ENCODE measurements around the gene SBK3. TPM values are rescaled to one million over a fixed set of nuclear protein-coding genes. Genes with fewer than 3 reads are reported as not detected.

The SBK3 gene
- polyA plus RNA-seq, 1 donor (not counting 4 experiments of a cell fraction or from before 2014, with no cell fraction given) = not detected

DNA sequence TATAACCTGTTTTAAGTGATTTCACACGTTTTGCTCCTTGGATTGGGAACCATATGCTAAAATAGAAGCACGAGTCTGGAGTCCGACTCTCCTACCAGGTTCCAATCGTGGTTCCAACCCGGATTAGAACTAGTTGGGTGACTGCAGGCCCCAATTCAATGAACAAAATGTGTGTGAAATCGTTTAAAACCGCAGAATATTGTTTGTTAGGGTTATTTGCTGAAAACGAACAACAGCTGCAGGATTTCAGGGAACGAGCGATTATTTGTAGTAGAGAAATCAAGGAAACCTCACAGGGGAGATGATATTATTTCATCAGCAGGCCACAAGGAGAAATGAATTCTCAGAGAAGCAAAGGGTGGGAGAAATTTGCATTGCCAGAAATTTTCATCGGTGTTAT is 40.4 kb downstream of the SBK3 start:
- Histone ChIP-seq H3K9me1 (ENCODE audit: control insufficient read depth, extremely low read depth, insufficient read depth, low read length) (no peaks in the 10 kb centered on the region), H3K79me2 (ENCODE audit: control insufficient read depth, insufficient read depth, low read length) (no peaks in the 10 kb centered on the region), H3K4me3 (ENCODE audit: control insufficient read depth in 2 of 3, extremely low read depth in 1 of 3, insufficient read depth in 2 of 3, low read depth in 1 of 3, low read length in 3 of 3) (no peak overlapping the region), H3K36me3 (ENCODE audit: control insufficient read depth in 2 of 2, extremely low read depth in 1 of 2, insufficient read depth in 2 of 2, low read length in 2 of 2) (no peaks in the 10 kb centered on the region), H3K9ac (ENCODE audit: control insufficient read depth, extremely low read depth, insufficient read depth, low read length) (no peak overlapping the region), H3K4me2 (ENCODE audit: control insufficient read depth, extremely low read depth, insufficient read depth, low read depth, low read length) (no peak overlapping the region), H3K9me3 (ENCODE audit: control insufficient read depth, low read depth, low read length) (no peaks in the 10 kb centered on the region), H3K27ac (ENCODE audit: control insufficient read depth, insufficient read depth, low read length) (no peak overlapping the region), H3K4me1 (ENCODE audit: control insufficient read depth, extremely low read depth, insufficient read depth, low read length) (no peaks in the 10 kb centered on the region), H4K20me1 (ENCODE audit: control insufficient read depth, extremely low read depth, insufficient read depth, low read length) (no peaks in the 10 kb centered on the region), H2AFZ (ENCODE audit: control insufficient read depth, low read length) (no peak overlapping the region), H3K27me3 (ENCODE audit: control insufficient read depth, extremely low read depth, insufficient read depth, low read length) (no peaks in the 10 kb centered on the region)
- DNase-seq (ENCODE audit: low read depth, low spot score) (no peak), FAIRE-seq (no peak)
- dilution Hi-C loops (cut with MboI; ENCODE audit: extremely low pct_ligation_motif_present, low sequenced_read_pairs) = no loop called here
- TF ChIP-seq, protein P1, sequence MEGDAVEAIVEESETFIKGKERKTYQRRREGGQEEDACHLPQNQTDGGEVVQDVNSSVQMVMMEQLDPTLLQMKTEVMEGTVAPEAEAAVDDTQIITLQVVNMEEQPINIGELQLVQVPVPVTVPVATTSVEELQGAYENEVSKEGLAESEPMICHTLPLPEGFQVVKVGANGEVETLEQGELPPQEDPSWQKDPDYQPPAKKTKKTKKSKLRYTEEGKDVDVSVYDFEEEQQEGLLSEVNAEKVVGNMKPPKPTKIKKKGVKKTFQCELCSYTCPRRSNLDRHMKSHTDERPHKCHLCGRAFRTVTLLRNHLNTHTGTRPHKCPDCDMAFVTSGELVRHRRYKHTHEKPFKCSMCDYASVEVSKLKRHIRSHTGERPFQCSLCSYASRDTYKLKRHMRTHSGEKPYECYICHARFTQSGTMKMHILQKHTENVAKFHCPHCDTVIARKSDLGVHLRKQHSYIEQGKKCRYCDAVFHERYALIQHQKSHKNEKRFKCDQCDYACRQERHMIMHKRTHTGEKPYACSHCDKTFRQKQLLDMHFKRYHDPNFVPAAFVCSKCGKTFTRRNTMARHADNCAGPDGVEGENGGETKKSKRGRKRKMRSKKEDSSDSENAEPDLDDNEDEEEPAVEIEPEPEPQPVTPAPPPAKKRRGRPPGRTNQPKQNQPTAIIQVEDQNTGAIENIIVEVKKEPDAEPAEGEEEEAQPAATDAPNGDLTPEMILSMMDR (optimal IDR thresholded peaks at IDR 0.05 in 1 of 3, IDR thresholded peaks at IDR 0.05 in 1 of 3, conservative IDR thresholded peaks at IDR 0.05 in 1 of 3; ENCODE audit: extremely low read depth in 1 of 3, insufficient read depth in 2 of 3, low read length in 3 of 3) = no peak
- TF ChIP-seq EZH2 (IDR thresholded peaks at IDR 0.05; ENCODE audit: low read length) = no peak

DNA sequence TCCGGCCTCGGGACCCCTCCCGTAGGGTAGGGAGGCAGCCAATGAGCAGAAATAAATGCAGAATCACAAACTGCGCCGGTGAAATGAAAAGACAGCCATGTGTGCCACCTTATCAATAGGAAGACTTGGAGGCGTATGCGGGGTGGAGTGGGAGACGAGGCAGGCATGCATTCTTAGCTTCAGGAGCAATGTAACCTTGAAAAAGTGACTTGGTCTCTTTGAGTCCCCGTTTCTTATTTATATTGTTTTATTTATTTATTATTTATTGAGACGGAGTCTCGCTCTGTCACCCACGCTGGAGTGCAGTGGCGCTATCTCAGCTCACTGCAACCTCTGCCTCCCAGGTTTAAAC is 41.1 kb downstream of the SBK3 start:
- TF ChIP-seq, protein P1 (optimal IDR thresholded peaks at IDR 0.05 in 1 of 3, IDR thresholded peaks at IDR 0.05 in 1 of 3, conservative IDR thresholded peaks at IDR 0.05 in 1 of 3; ENCODE audit: extremely low read depth in 1 of 3, insufficient read depth in 2 of 3, low read length in 3 of 3) = no peak
- TF ChIP-seq EZH2 (IDR thresholded peaks at IDR 0.05; ENCODE audit: low read length) = no peak
- Histone ChIP-seq H3K9me1 (ENCODE audit: control insufficient read depth, extremely low read depth, insufficient read depth, low read length) (no peaks in the 10 kb centered on the region), H3K79me2 (ENCODE audit: control insufficient read depth, insufficient read depth, low read length) (no peaks in the 10 kb centered on the region), H3K4me3 (ENCODE audit: control insufficient read depth in 2 of 3, extremely low read depth in 1 of 3, insufficient read depth in 2 of 3, low read depth in 1 of 3, low read length in 3 of 3) (no peak overlapping the region), H3K27me3 (ENCODE audit: control insufficient read depth, extremely low read depth, insufficient read depth, low read length) (peaks cover 1% of the 10 kb centered on the region), H3K4me1 (ENCODE audit: control insufficient read depth, extremely low read depth, insufficient read depth, low read length) (no peaks in the 10 kb centered on the region), H3K4me2 (ENCODE audit: control insufficient read depth, extremely low read depth, insufficient read depth, low read depth, low read length) (peak overlapping the region; percentile 71), H2AFZ (ENCODE audit: control insufficient read depth, low read length) (no peak overlapping the region), H3K27ac (ENCODE audit: control insufficient read depth, insufficient read depth, low read length) (no peak overlapping the region), H3K9ac (ENCODE audit: control insufficient read depth, extremely low read depth, insufficient read depth, low read length) (no peak overlapping the region), H3K9me3 (ENCODE audit: control insufficient read depth, low read depth, low read length) (no peaks in the 10 kb centered on the region), H3K36me3 (ENCODE audit: control insufficient read depth in 2 of 2, extremely low read depth in 1 of 2, insufficient read depth in 2 of 2, low read length in 2 of 2) (no peaks in the 10 kb centered on the region), H4K20me1 (ENCODE audit: control insufficient read depth, extremely low read depth, insufficient read depth, low read length) (no peaks in the 10 kb centered on the region)
- FAIRE-seq = no peak
- DNase-seq (ENCODE audit: low read depth, low spot score) = no peak
- dilution Hi-C loops (cut with MboI; ENCODE audit: extremely low pct_ligation_motif_present, low sequenced_read_pairs) = no loop called here

Measured in keratinocyte (primary cell).